GM19324 (cell line): ENCODE measurements around the gene CSPG4.
"Not testable (repeated sequence)": the region's sequence is repeated elsewhere in the genome, so short reads cannot be mapped to it uniquely, and the experiment has no call there.

Experiments used
- ATAC-seq: cut with Tn5 transposase; IDR thresholded peaks from one replicate; pipeline ENCODE4 v1.9.1; 2021; ENCODE audit warnings: mild to moderate bottlenecking, moderate library complexity; ENCODE audit not compliant: unreplicated experiment, low FRiP score

Gene CSPG4

DNA sequence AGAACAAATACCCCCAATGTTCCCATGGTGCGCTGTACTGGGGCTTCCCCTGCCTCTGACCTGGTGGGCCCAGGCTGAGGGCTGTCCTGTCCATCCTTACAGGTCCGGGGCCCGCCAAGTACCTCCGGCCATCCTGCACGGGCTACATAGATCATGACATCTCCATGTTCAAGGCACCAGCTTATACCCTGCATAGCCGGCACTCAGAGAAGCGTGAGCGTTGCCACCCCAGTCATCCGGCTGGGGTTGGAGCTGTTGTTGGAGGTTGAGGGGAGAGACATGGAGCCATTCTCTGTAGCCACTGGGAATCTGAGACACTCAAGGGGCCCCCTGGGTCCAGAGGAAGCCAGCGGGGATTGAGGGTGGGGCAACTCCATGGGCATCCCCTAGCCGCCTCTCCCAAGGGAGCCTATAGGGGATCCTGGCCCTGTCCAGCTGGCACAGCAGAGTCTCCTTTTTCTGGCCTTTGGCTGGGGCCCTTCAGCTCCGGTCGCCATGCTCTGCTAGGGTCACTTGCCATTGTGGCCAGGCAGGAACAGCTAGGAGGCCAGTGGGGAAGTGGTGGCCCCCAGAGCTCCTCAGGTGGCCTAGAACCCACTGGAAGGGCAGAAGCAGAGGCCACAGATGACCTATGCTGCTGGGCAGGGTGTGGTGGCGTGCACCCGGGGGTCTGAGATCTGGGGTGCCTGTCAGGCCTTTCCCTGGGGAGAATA is 12.5 kb upstream of the CSPG4 start:
- ATAC-seq: no peak

DNA sequence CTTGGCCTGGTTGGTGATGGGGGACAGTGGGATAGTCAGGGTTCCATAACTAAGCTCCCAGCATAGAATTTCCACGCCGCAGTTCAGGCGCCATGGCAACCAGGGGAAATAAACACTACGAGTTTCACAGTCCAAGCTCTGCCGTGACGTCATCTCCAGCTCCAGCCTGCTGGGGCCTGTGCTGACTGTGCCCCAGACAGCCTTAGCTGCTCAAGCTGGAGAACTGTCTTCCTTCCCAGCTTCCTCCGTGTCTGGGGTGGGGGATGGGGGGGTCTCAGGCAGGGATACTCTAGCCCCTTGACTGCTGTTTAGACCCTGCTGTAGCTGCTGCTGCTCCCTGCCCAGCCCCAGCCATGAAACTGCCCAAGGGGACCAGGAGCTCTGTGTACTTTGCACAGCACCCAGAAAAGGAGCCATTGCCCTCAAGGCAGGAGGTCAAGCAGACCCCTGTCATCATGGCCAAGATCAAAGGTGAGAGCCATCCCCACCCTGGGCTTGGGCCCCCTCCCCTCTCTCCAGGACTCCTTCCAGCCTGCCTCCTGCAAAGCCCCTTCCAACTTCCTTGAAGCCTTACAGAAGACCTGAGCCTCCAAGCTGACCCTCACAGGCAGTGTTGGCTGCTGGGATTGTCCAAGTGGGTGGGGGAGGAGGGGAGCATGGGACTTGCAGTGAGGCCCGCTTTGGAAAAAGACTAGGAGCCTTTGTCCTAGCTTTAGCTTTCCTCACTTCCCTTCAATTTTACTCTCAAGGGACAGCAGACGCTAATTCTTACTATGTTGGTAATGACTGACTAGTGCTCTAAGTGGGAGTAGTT is 11.4 kb upstream of the CSPG4 start:
- no peak for ATAC-seq

GRCh38 chr15:75723171-75723846 is 10.7 kb upstream of the CSPG4 start:
- no peak for ATAC-seq

DNA sequence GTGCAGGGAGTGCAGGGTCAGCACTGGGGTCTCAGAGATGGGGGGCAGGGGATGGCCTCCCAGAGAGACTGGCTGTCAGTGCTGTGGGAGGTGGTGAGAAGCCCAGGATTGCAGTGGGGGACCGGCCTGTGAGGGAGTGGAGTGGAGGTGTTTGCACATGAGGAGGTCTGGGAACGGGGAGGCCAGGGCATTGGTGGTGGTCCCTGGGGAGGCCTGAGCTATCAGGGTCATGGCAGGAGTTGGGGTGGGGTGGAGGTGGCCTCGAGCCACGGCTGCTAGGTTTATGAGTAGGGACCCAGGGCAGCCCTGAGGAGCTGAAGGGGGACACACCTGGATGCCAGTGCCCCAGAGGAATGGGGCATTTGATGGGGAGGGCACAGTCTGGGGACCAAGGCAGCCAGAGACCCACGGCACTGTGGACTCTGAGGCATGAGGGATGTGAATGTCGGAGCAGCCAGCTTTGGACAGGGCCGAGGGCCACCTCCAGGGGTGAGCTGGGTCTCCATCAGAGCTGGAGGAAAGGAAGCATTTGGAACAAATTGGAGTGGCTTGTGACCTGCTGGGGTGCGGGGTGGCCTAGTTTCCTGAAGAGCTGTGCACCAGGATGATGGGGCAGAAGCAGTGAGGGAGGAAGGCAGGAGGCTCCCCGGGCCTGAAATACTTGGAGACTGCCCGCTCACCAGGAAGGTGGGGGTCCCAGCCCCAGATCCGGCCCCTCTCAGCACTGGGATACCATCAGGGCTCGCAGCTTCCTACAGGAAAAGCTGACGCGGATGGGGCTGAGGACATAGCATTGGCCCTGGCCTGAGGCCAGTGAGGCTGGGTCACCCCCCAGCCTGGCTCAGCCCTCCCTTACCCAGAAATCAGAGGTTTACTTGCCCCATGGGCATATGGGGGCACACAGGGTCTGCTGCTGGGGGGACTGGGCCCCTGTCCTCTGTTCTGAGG is 9.5 kb upstream of the CSPG4 start:
- ATAC-seq: no peak

- ATAC-seq: no peak
Measured at GRCh38 chr15:75721480-75721922, 8.9 kb upstream of the CSPG4 start.

DNA sequence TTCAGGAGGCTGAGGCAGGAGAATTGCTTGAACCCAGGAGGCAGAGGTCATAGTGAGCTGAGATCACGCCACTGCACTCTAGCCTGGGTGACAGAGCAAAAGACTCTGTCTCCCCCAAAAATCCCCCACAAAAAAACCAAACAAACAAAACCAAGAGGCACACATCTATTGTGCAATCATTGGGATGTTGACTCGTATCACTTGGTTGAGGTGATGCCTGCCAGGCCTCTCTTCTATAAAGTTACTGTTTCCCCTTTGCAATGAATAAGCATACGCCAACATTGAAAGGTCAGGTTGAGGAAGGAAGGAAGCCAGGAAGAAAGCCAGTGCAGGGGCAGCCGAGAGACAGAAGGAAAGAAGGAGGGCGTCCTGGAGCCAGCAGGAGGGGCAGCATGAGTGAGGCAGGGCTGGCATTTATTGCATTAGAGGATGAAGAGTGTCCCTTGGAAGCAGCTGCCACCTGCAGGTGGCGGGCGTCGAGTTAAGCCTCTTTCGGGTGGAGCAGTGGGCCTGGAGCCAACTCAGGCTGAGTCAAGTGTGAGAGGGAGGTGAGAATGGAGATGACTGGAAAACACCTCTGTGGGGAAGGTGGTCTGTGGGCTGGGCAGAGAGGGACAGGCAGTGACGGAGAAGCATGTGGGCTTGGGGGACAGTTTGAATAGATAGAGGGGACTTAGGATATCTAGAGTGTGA is 8.3 kb upstream of the CSPG4 start:
- ATAC-seq: no peak

DNA sequence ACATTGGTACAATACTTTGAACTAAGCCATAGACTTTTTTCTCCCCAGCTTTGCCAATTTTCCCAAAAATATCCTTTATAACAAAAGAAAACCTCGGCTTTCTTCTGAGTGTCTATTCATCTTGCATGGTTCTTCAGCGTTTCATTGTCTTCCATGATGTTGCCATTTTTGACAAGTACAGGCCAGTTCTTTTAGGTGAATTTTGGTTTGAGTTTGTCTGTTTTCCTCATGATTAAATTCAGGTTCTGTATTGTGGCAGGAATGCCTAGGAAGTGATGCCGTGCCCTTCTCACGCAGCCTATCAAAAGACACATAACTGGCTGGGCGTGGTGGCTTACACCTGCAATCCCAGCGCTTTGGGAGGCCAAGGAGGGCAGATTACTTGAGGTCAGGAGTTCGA is 7.6 kb upstream of the CSPG4 start:
- no peak for ATAC-seq

DNA sequence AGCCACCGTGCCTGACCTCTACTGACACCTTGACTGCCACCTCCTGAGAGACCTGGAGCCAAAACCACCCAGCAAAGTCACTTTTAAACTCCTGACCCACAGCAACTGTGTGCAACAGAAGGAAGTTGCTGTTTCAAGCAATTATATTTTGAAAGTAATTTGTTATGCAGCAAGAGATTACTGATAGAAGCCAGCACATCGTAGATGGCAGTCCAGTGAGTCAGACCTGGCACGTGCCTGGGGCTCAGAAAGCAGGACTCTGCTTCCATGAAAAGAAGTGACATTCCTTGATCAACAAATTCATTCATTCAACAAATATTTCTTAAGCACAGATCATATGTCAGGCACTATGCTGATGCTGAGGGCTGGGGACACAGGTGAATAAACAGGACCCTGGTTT is 5.7 kb upstream of the CSPG4 start:
- ATAC-seq: no peak

DNA sequence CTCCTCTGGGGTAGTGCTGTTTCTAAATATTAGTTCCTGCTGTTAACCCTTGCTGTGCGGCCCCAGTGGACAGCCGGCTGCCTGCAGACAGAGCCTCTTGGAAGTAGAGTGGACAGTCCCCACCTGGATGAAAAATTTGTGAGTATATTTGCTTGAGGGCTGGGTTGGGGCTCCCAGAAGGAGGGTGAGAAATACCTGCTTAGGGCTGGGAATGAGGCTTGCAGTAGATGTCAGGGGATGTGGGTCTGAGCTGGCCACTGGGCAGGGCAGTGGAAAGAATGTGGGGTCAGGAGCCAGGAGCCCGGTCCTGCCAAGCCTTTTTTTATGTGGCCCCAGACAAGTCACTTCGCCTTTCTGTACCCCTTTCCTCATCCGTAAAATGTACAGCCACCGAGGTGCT is 4.4 kb upstream of the CSPG4 start:
- not testable (repeated sequence) for ATAC-seq

- ATAC-seq: not testable (repeated sequence)
Measured at GRCh38 chr15:75716249-75716950, 3.8 kb upstream of the CSPG4 start.

DNA sequence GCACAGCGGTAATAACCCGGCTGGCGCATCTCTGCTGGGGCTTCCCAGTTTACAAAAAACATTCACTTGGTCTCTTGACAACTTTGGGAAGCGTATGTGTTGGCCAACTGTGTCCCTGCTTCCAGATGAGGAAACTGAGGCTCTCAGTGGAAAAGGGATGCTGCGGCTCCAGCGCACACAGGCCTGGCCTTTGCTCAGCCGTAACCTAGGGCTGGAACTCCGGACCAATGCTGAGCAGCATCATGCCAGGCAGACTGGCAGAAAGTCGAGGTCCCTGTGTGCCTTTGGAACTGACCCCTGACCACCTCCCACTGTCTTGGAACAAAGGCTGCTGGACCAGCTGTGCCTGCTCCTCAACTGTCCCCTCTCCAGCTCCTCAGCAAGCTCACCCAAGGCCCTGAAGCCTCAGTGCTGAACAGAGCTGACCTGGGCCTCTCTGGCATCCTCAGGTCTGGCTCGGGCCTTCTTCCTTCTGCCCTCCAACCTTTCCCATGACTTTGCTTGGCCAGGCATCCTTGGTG is 2.7 kb upstream of the CSPG4 start:
- ATAC-seq: not testable (repeated sequence)

GRCh38 chr15:75714195-75714594 is 1.5 kb upstream of the CSPG4 start:
- ATAC-seq: no peak

- ATAC-seq: no peak
Measured at GRCh38 chr15:75713338-75713895, 769 bp upstream of the CSPG4 start.

GRCh38 chr15:75711495-75711894 is 1.2 kb downstream of the CSPG4 start:
- not testable (repeated sequence) for ATAC-seq

- not testable (repeated sequence) for ATAC-seq
Measured at GRCh38 chr15:75710874-75711273, 1.8 kb downstream of the CSPG4 start.

DNA sequence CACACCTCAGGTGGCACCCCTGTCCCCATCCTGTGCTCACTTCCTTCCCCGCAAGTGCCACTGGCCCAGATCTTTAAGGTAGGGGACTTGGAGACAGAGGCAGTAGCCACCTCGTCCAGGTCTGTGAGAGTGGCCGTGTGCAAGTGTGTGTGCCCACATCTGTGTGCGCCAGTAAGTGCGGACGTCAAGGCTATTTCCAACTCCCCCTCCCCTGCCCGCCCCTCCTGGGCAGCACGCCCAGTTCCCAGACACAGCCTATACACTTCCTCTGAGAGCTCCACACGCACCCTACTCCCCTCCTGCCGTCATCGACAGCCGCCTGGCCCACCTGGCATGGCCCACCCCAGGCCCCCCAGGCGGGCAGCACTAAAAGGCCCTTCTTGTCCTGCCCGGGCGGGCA is 3.2 kb downstream of the CSPG4 start:
- ATAC-seq: not testable (repeated sequence)

DNA sequence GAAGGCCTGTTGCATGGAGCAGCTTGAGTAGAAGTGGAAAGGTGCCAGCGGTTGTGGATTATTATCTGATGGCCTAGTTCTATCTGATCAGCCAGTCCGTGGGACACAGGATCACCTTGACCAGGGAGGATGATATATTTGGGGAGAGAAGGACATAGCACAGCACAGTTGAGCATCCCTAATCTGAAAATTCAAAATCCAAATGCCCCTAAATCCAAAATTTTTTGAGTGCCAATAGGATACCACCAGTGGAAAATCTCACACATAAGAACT is 6.0 kb downstream of the CSPG4 start:
- no peak for ATAC-seq

- no peak for ATAC-seq
Measured at GRCh38 chr15:75705854-75706681, 6.6 kb downstream of the CSPG4 start.
